ENCODE measurements around the gene LCN9.

DNA sequence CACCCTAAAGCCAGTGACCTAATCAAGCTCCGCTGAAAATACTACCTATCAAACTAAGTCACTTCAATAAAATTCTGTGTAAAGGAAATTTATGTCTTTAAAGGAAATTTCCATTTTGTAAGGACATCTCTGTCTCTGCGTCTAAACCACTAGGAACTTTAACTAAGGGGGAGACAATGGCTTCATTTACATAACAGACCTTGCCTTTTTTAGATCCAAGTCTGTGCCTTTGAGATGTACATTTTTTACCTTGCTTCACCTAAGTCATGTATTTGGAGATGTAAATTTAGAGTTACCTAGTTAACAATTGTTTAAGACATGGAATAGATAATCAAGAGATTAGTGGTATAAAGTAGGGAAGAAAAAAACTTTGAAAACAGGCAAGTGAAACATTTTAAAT lies 13.6 kb upstream of the LCN9 start:
- TF ChIP-seq EZH2 (IDR thresholded peaks at IDR 0.05; ENCODE audit: insufficient read depth, low read length) (no peak), CTCF (IDR thresholded peaks at IDR 0.05; ENCODE audit: insufficient read depth, low read depth, low read length) (no peak)
